Stimulated activated effector memory CD8-positive, alpha-beta T cell treated with anti-CD3 and anti-CD28 coated beads, Interleukin-12 subunit alpha, Interleukin-12 subunit beta, amount 100 ng/mL, for 72 hours (primary cell): ENCODE measurements around the gene CTBP2.

Experiments used
- ATAC-seq: fragments of 150-1000 bp; cut with Tn5 transposase; 2 replicates; pipeline ENCODE4 v1.10.0; 2021
- DNase-seq, 2 donors: peaks; one replicate each; pipeline ENCODE4 v3.0.0; 2021 to 2022; ENCODE audit warnings: low spot score in 2 of 2
- H3K27ac Mint-ChIP-seq: one replicate; pipeline ENCODE4 v1.8.0; 2022; ENCODE audit warnings: mild to moderate bottlenecking, mixed read lengths
- H3K36me3 Mint-ChIP-seq: one replicate; pipeline ENCODE4 v1.8.0; 2022; ENCODE audit warnings: mild to moderate bottlenecking, mixed read lengths
- H3K4me1 Mint-ChIP-seq: one replicate; pipeline ENCODE4 v1.8.0; 2022; ENCODE audit warnings: mixed read lengths
- H3K4me3 Mint-ChIP-seq: one replicate; pipeline ENCODE4 v1.8.0; 2022; ENCODE audit warnings: mild to moderate bottlenecking, mixed read lengths
- H3K9me3 Mint-ChIP-seq: one replicate; pipeline ENCODE4 v1.8.0; 2022; ENCODE audit warnings: mixed read lengths

CTBP2 gene

DNA sequence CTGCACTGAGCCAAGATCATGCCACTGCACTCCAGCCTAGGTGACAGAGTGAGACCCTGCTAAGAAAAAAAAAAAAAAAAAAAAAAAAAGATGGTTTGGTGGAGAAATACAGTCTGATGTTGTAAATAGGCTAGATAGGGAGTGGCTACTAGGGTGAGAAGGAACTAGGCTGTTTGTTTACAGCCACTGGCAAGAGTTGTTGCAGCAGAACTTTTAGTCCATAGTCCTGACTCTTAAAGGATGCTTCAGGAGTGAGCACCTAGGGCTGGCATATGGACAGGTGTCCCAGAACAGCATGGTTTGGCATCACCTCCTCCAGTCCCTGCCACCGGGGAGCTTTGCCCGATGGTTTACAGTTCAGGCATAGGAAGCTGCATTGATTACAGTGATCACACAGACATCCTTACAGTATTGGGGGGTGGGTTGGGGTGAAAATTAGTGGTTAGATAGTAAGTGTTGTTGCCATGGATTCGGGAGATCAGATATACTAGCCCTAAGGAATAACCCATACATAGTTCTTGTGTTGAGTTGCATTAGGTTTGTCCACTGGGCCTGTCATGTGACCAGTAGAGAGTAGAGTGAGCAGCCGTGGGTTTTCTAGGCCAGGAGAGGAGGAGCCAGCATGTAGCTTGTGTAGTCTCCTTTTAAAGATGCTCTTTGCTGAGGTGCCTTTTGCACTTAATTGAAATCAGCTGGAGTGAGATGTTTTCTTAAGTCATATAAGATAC is 182.6 kb downstream of the CTBP2 start:
- peaks cover 95% of the 10 kb centered on the region for H3K36me3 Mint-ChIP-seq

DNA sequence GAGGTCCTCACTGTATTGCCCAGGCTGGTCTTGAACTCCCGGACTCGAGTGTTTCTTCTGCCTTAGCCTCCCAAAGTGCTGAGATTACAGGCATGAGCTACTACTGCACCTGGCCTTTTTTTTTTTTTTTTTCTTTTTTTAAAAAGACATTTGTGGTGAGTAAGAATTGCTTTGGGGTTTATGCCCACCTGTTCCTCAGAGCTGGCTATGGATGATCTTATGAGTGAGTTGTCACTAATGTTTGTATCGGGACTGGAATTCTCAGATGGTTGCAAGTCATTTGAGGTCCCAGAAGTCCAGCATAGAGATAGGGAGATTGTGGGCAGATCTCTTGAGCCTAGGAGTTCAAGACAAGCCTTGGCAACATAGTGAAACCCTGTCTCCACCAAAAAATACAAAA is 183.2 kb downstream of the CTBP2 start:
- Mint-ChIP-seq H3K4me3 (no peak overlapping the region), H3K36me3 (peaks cover 95% of the 10 kb centered on the region), H3K4me1 (peaks cover 32% of the 10 kb centered on the region), H3K27ac (no peak overlapping the region), H3K9me3 (no peaks in the 10 kb centered on the region)
- DNase-seq (no peak), ATAC-seq (no peak)

More for the DNA sequence above, 182.6 kb downstream of the CTBP2 start:
- Mint-ChIP-seq H3K27ac (no peak overlapping the region), H3K4me3 (no peak overlapping the region), H3K4me1 (peaks cover 32% of the 10 kb centered on the region), H3K9me3 (no peaks in the 10 kb centered on the region)
- ATAC-seq (no peak), DNase-seq (no peak)

DNA sequence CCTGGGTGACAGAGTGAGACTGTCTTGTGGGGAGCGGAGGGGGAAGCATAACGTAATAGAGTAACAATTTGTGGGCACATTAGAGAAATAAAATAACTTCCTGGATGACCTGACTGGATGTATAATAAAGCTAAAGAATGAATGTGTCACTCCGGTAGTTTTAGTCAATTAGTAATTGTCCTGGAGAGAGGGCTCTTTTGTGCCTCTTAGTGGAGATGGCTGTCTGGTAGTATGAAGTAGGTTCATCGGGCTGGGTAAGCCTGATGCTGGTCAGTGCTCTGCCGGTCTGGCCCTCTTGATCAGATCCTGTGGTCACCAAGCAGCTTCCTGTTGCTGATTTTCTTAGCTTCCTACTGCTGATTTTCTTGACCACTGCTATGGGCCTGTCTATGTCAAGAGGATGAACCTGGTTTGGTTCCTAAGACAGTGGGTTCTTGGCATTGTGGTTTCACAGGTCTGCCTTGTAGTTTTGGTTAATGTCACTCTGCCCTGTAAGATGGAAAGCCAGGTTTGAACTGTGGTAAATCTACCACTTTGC is 184.3 kb downstream of the CTBP2 start:
- peaks cover 93% of the 10 kb centered on the region for H3K36me3 Mint-ChIP-seq
- peak; percentile 98 for ATAC-seq
- no peak overlapping the region for H3K4me3 Mint-ChIP-seq

GRCh38 chr10:124974131-124974530 is 186.2 kb downstream of the CTBP2 start:
- Mint-ChIP-seq H3K9me3 (no peaks in the 10 kb centered on the region), H3K4me1 (peaks cover 28% of the 10 kb centered on the region), H3K36me3 (peaks cover 93% of the 10 kb centered on the region), H3K27ac (no peak overlapping the region), H3K4me3 (no peak overlapping the region)
- ATAC-seq, result no peak
- no peak for DNase-seq

More for the DNA sequence above, 184.3 kb downstream of the CTBP2 start:
- H3K9me3 Mint-ChIP-seq, result no peaks in the 10 kb centered on the region
- peaks cover 32% of the 10 kb centered on the region for H3K4me1 Mint-ChIP-seq
- peak overlapping the region; percentile 63 for H3K27ac Mint-ChIP-seq
- DNase-seq, result peak in 1 of 2 donors; percentile 70

DNA sequence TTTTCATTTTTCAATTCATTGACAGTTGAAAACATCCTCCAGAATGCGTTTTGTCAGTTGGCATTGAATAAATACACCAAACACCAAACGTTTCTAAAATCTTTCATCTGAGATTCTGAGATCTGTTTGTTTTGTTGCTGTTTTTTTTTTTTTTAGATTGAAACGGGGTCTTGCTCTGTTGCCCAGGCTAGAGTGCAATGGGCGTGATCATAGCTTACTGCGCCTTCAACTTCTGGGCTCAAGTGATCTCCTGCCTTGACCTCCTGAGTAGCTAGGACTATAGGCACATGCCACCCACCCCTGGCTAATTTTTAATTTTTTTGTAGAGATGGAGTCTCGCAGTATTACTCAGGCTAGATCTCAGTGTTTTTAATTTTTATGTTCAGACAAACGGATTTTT is 187.7 kb downstream of the CTBP2 start:
- Mint-ChIP-seq H3K36me3 (peaks cover 93% of the 10 kb centered on the region), H3K4me3 (no peak overlapping the region), H3K4me1 (peaks cover 25% of the 10 kb centered on the region), H3K27ac (no peak overlapping the region), H3K9me3 (no peaks in the 10 kb centered on the region)
- ATAC-seq (no peak), DNase-seq (no peak)

GRCh38 chr10:124971276-124971675 is 189.1 kb downstream of the CTBP2 start:
- DNase-seq (no peak), ATAC-seq (no peak)
- Mint-ChIP-seq H3K4me3 (no peak overlapping the region), H3K4me1 (peaks cover 23% of the 10 kb centered on the region), H3K9me3 (no peaks in the 10 kb centered on the region), H3K36me3 (peaks cover 93% of the 10 kb centered on the region), H3K27ac (peak overlapping the region; percentile 32)

- DNase-seq (no peak), ATAC-seq (no peak)
- peak overlapping the region; percentile 8 for H3K27ac Mint-ChIP-seq
- no peaks in the 10 kb centered on the region for H3K9me3 Mint-ChIP-seq
- H3K4me1 Mint-ChIP-seq, result peaks cover 19% of the 10 kb centered on the region
- peaks cover 69% of the 10 kb centered on the region for H3K36me3 Mint-ChIP-seq
- no peak overlapping the region for H3K4me3 Mint-ChIP-seq
Measured at GRCh38 chr10:124967255-124967654, 193.1 kb downstream of the CTBP2 start.

- H3K36me3 Mint-ChIP-seq, result peaks cover 59% of the 10 kb centered on the region
Measured at GRCh38 chr10:124966008-124966407, 194.4 kb downstream of the CTBP2 start.

DNA sequence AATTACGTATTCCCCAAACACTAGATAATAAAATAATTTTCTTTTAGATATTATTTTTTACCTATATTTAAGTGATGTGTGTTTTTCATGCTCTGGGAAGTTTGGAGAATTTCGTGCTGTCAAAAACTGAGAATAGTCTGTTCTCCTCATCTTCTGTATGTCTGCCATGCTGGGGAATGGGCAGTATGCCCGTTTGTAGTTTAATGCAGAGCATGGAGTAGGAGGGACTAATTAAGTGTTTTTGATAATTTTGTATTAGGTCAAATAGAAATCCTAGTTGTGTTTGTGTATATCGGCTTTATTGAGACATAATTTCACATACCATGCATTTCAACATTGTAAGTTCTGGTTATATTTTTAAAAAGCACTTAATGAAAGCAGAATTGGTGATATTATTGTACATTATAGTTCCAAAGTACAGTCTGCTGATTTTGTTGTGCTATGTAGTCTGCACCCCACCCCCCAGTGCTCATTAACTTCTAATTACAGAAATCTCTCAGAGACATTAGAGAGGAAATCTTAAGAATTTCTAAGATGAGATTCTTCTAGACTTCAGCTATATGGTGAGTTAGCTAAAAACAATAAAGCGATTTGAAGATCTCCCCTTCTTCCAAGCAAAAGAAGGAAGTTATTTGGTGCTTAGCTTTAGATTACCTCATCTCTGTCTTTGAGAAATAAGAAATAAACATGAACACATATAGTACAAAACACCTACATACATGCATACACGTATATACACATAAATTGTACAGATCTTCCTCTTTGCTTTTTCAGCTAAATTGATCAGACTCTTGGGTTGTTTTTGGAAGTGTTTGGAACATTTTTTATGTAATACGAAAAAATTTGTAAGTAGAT is 196.3 kb downstream of the CTBP2 start:
- Mint-ChIP-seq H3K4me1 (peaks cover 34% of the 10 kb centered on the region), H3K9me3 (no peaks in the 10 kb centered on the region), H3K27ac (no peak overlapping the region), H3K36me3 (peaks cover 41% of the 10 kb centered on the region), H3K4me3 (no peak overlapping the region)
- ATAC-seq, result no peak
- DNase-seq, result no peak

More at GRCh38 chr10:124966008-124966407, 194.4 kb downstream of the CTBP2 start:
- Mint-ChIP-seq H3K4me1 (peaks cover 24% of the 10 kb centered on the region), H3K9me3 (no peaks in the 10 kb centered on the region), H3K4me3 (no peak overlapping the region), H3K27ac (no peak overlapping the region)
- ATAC-seq, result no peak
- no peak for DNase-seq

DNA sequence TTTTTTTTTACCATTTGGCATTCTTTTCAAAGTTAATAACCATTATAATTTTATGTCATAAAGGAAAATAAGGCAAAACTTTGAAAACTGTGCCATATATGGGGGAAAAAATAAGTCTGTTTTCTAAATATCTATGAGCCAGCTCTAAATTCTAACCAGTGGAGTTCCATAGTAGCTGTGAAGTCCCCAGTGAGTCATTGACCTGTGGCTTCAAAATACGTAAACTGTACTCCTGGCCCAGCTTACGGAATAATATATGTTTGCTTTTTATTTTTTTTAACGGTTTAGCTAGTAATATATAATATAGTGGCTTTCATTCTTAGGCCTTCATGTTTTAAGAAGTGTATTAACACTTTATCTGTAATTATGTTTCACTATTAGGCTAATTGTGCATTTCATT is 197.9 kb downstream of the CTBP2 start:
- no peak for DNase-seq
- ATAC-seq, result no peak
- Mint-ChIP-seq H3K27ac (no peak overlapping the region), H3K4me1 (peaks cover 38% of the 10 kb centered on the region), H3K36me3 (peaks cover 28% of the 10 kb centered on the region), H3K4me3 (no peak overlapping the region), H3K9me3 (no peaks in the 10 kb centered on the region)

GRCh38 chr10:124961248-124961570 is 199.2 kb downstream of the CTBP2 start:
- peaks cover 16% of the 10 kb centered on the region for H3K36me3 Mint-ChIP-seq
- H3K4me1 Mint-ChIP-seq, result peaks cover 32% of the 10 kb centered on the region
- no peak for ATAC-seq
- H3K4me3 Mint-ChIP-seq, result no peak overlapping the region
- DNase-seq, result no peak
- no peaks in the 10 kb centered on the region for H3K9me3 Mint-ChIP-seq
- peak overlapping the region; percentile 26 for H3K27ac Mint-ChIP-seq

DNA sequence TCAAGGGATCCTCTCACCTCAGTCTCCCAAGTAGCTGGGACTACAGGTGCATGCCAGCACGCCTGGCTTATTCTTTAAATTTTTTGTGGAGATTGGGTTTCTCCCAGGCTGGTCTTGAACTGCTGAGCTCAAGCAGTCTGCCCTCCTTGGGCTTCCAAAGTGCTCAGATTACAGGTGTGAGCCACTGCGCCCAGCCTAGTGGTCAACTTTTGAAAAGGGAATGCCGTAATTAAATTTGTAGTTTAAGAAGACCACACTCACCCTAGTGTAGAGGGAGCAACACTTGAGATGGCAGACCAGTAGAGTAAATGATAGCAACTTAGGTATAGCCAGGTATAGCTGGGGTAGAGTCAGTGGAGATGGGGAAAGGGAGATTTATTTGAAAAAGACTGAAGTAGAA is 200.8 kb downstream of the CTBP2 start:
- no peak overlapping the region for H3K27ac Mint-ChIP-seq
- peaks cover 10% of the 10 kb centered on the region for H3K36me3 Mint-ChIP-seq
- DNase-seq, result no peak

GRCh38 chr10:124957404-124957947 is 202.9 kb downstream of the CTBP2 start:
- no peak overlapping the region for H3K4me3 Mint-ChIP-seq
- peaks cover 34% of the 10 kb centered on the region for H3K4me1 Mint-ChIP-seq
- H3K9me3 Mint-ChIP-seq, result no peaks in the 10 kb centered on the region
- H3K27ac Mint-ChIP-seq, result no peak overlapping the region
- ATAC-seq (no peak), DNase-seq (no peak)
- H3K36me3 Mint-ChIP-seq, result peaks cover 9% of the 10 kb centered on the region

More for the DNA sequence above, 200.8 kb downstream of the CTBP2 start:
- Mint-ChIP-seq H3K9me3 (no peaks in the 10 kb centered on the region), H3K4me3 (no peak overlapping the region), H3K4me1 (peaks cover 26% of the 10 kb centered on the region)
- ATAC-seq, result no peak

- Mint-ChIP-seq H3K9me3 (no peaks in the 10 kb centered on the region), H3K4me3 (no peak overlapping the region), H3K36me3 (peaks cover 12% of the 10 kb centered on the region), H3K27ac (no peak overlapping the region), H3K4me1 (peaks cover 40% of the 10 kb centered on the region)
- no peak for DNase-seq
- ATAC-seq, result no peak
Measured at GRCh38 chr10:124956764-124957163, 203.6 kb downstream of the CTBP2 start.

DNA sequence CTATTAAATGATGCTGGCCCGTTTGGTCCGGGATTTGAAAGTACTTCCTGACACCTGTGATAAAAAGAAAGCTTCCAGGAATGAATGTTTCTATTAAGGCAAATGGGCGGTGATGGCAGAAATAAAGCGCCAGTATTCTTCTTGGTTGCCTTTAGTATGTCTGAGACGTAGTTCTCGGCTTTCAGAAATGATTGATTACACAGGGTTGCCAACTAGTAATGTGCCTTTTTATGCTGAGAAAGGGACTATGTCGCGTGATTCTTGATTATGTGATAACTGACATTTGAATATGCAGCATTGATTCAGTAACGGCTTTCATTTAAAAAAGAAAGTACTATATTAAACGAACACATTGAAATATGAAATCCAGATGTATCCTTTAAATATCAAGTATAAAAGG is 204.5 kb downstream of the CTBP2 start:
- Mint-ChIP-seq H3K9me3 (no peaks in the 10 kb centered on the region), H3K27ac (no peak overlapping the region), H3K4me1 (peaks cover 35% of the 10 kb centered on the region), H3K4me3 (no peak overlapping the region), H3K36me3 (peaks cover 15% of the 10 kb centered on the region)
- ATAC-seq (no peak), DNase-seq (no peak)
